ENCODE results near the gene CROCC2. TPM values are rescaled to one million over a fixed set of nuclear protein-coding genes. Genes with fewer than 3 reads are reported as not detected.

CROCC2 gene
- total and polyA plus RNA-seq, 10 of the 15 experiments (the other 5 are each of a cell fraction or from before 2014, with no cell fraction given) = not detected

DNA sequence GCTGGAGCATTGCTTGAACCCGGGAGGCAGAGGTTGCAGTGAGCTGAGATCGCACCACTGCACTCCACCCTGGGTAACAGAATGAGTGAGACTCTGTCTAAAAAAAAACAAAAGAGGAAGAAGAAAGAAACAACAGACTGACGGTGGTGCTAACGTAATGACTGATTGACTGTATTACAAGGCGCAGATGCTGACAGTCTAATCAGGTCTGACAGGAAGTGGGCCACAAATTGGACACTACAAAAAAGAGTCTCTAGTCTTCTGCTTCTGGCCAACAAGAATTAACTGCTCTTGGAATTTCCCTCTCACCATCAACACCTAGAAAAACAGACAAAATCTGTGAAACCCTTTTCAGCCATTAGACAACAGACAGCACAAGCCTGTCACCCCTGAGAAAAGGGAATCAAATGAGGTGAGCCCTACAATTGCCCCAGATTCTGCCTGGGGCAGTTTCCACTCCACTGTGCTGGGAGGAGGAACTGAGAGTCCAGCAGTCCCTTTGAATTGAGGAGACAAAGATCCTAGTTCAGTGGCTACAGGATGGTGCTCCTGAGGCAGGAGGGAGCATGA, 135.5 kb downstream of the CROCC2 start (continued):
- TF ChIP-seq, protein P1, sequence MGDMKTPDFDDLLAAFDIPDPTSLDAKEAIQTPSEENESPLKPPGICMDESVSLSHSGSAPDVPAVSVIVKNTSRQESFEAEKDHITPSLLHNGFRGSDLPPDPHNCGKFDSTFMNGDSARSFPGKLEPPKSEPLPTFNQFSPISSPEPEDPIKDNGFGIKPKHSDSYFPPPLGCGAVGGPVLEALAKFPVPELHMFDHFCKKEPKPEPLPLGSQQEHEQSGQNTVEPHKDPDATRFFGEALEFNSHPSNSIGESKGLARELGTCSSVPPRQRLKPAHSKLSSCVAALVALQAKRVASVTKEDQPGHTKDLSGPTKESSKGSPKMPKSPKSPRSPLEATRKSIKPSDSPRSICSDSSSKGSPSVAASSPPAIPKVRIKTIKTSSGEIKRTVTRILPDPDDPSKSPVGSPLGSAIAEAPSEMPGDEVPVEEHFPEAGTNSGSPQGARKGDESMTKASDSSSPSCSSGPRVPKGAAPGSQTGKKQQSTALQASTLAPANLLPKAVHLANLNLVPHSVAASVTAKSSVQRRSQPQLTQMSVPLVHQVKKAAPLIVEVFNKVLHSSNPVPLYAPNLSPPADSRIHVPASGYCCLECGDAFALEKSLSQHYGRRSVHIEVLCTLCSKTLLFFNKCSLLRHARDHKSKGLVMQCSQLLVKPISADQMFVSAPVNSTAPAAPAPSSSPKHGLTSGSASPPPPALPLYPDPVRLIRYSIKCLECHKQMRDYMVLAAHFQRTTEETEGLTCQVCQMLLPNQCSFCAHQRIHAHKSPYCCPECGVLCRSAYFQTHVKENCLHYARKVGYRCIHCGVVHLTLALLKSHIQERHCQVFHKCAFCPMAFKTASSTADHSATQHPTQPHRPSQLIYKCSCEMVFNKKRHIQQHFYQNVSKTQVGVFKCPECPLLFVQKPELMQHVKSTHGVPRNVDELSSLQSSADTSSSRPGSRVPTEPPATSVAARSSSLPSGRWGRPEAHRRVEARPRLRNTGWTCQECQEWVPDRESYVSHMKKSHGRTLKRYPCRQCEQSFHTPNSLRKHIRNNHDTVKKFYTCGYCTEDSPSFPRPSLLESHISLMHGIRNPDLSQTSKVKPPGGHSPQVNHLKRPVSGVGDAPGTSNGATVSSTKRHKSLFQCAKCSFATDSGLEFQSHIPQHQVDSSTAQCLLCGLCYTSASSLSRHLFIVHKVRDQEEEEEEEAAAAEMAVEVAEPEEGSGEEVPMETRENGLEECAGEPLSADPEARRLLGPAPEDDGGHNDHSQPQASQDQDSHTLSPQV (IDR thresholded peaks at IDR 0.05) = no peak
- TF ChIP-seq POU2F2 (IDR thresholded peaks at IDR 0.05; ENCODE audit: borderline replicate concordance, low read depth, low read length) (peak; percentile 38; the same call in 1 of the 3 replicates), MYB (IDR thresholded peaks at IDR 0.05; ENCODE audit: borderline replicate concordance, low read depth, low read length) (no peak), NR2C1 (IDR thresholded peaks at IDR 0.05) (no peak), SIX5 (IDR thresholded peaks at IDR 0.05; ENCODE audit: low read depth, low read length, severe bottlenecking) (no peak), CEBPB (IDR thresholded peaks at IDR 0.05; ENCODE audit: borderline replicate concordance in 1 of 2, low read depth in 2 of 2, low read length in 2 of 2) (no peak), FOS (IDR thresholded peaks at IDR 0.05; ENCODE audit: borderline replicate concordance, extremely low read depth, insufficient read length) (no peak), TCF7 (IDR thresholded peaks at IDR 0.05; ENCODE audit: borderline replicate concordance) (no peak), ATF7 (IDR thresholded peaks at IDR 0.05; ENCODE audit: low read depth) (peak; percentile 91), CBX5 (IDR thresholded peaks at IDR 0.05; ENCODE audit: low read depth) (no peak), RAD21 (IDR thresholded peaks at IDR 0.05; ENCODE audit: insufficient read depth, low read depth, low read length) (no peak), BACH1 (IDR thresholded peaks at IDR 0.05; ENCODE audit: borderline replicate concordance) (no peak), TCF12 (IDR thresholded peaks at IDR 0.05; ENCODE audit: low read depth, low read length) (peak; percentile 44; the same call in 1 of the 2 replicates), RAD51 (IDR thresholded peaks at IDR 0.05) (no peak), NRF1 (conservative IDR thresholded peaks at IDR 0.05; ENCODE audit: low read depth, low read length) (no peak)
- TF ChIP-seq, protein P2, sequence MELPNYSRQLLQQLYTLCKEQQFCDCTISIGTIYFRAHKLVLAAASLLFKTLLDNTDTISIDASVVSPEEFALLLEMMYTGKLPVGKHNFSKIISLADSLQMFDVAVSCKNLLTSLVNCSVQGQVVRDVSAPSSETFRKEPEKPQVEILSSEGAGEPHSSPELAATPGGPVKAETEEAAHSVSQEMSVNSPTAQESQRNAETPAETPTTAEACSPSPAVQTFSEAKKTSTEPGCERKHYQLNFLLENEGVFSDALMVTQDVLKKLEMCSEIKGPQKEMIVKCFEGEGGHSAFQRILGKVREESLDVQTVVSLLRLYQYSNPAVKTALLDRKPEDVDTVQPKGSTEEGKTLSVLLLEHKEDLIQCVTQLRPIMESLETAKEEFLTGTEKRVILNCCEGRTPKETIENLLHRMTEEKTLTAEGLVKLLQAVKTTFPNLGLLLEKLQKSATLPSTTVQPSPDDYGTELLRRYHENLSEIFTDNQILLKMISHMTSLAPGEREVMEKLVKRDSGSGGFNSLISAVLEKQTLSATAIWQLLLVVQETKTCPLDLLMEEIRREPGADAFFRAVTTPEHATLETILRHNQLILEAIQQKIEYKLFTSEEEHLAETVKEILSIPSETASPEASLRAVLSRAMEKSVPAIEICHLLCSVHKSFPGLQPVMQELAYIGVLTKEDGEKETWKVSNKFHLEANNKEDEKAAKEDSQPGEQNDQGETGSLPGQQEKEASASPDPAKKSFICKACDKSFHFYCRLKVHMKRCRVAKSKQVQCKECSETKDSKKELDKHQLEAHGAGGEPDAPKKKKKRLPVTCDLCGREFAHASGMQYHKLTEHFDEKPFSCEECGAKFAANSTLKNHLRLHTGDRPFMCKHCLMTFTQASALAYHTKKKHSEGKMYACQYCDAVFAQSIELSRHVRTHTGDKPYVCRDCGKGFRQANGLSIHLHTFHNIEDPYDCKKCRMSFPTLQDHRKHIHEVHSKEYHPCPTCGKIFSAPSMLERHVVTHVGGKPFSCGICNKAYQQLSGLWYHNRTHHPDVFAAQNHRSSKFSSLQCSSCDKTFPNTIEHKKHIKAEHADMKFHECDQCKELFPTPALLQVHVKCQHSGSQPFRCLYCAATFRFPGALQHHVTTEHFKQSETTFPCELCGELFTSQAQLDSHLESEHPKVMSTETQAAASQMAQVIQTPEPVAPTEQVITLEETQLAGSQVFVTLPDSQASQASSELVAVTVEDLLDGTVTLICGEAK (IDR thresholded peaks at IDR 0.05; ENCODE audit: borderline replicate concordance) = peak; percentile 39; the same call in 1 of the 2 replicates
- TF ChIP-seq, protein P3, sequence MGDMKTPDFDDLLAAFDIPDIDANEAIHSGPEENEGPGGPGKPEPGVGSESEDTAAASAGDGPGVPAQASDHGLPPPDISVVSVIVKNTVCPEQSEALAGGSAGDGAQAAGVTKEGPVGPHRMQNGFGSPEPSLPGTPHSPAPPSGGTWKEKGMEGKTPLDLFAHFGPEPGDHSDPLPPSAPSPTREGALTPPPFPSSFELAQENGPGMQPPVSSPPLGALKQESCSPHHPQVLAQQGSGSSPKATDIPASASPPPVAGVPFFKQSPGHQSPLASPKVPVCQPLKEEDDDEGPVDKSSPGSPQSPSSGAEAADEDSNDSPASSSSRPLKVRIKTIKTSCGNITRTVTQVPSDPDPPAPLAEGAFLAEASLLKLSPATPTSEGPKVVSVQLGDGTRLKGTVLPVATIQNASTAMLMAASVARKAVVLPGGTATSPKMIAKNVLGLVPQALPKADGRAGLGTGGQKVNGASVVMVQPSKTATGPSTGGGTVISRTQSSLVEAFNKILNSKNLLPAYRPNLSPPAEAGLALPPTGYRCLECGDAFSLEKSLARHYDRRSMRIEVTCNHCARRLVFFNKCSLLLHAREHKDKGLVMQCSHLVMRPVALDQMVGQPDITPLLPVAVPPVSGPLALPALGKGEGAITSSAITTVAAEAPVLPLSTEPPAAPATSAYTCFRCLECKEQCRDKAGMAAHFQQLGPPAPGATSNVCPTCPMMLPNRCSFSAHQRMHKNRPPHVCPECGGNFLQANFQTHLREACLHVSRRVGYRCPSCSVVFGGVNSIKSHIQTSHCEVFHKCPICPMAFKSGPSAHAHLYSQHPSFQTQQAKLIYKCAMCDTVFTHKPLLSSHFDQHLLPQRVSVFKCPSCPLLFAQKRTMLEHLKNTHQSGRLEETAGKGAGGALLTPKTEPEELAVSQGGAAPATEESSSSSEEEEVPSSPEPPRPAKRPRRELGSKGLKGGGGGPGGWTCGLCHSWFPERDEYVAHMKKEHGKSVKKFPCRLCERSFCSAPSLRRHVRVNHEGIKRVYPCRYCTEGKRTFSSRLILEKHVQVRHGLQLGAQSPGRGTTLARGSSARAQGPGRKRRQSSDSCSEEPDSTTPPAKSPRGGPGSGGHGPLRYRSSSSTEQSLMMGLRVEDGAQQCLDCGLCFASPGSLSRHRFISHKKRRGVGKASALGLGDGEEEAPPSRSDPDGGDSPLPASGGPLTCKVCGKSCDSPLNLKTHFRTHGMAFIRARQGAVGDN (IDR thresholded peaks at IDR 0.05) = peak; percentile 88

Data from GM12878 (cell line).